ENCODE measurements around the gene AFTPH.

AFTPH gene

GRCh38 chr2:64605026-64605471 is 80.9 kb downstream of the AFTPH start:
- Mint-ChIP-seq H3K9me3 (ENCODE audit: low read depth) (peaks cover 4% of the 10 kb centered on the region), H3K4me1 (ENCODE audit: low read depth) (peaks cover 20% of the 10 kb centered on the region), H3K4me3 (no peak overlapping the region), H3K27ac (no peak overlapping the region), H3K27me3 (no peaks in the 10 kb centered on the region), H3K36me3 (peaks cover 2% of the 10 kb centered on the region)

DNA sequence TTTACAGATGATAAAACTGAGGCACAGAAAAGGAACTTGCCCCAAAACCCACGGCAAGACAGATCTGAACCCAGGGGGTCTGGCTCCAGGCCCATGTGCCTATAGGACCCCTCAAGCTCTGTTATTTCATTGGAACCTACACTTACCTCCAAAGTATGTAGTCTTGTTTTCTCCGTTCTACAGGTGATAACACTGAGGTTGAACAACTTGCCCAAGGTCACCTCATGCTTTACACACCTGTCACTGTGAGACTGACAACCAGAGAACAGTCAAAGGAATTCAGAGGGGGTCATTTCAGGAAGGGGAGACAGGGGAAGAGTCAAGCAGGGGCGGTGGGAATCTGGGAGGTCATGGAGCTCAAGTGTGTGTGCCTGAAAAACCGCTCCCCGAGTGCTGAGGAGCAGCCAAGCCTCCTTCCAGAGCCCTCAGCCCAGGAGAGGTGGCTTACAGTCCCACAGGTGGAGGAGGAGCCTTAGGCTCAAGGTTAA is 81.9 kb downstream of the AFTPH start:
- H3K4me1 Mint-ChIP-seq (ENCODE audit: low read depth): peaks cover 20% of the 10 kb centered on the region
- peaks cover 4% of the 10 kb centered on the region for H3K9me3 Mint-ChIP-seq (ENCODE audit: low read depth)
- no peaks in the 10 kb centered on the region for H3K27me3 Mint-ChIP-seq
- H3K27ac Mint-ChIP-seq: no peak overlapping the region
- no peak overlapping the region for H3K4me3 Mint-ChIP-seq
- H3K36me3 Mint-ChIP-seq: peaks cover 2% of the 10 kb centered on the region

- Mint-ChIP-seq H3K4me1 (ENCODE audit: low read depth) (peaks cover 20% of the 10 kb centered on the region), H3K36me3 (peaks cover 2% of the 10 kb centered on the region), H3K27ac (no peak overlapping the region), H3K4me3 (no peak overlapping the region), H3K9me3 (ENCODE audit: low read depth) (peaks cover 4% of the 10 kb centered on the region), H3K27me3 (no peaks in the 10 kb centered on the region)
Measured at GRCh38 chr2:64606479-64607363, 82.6 kb downstream of the AFTPH start.

DNA sequence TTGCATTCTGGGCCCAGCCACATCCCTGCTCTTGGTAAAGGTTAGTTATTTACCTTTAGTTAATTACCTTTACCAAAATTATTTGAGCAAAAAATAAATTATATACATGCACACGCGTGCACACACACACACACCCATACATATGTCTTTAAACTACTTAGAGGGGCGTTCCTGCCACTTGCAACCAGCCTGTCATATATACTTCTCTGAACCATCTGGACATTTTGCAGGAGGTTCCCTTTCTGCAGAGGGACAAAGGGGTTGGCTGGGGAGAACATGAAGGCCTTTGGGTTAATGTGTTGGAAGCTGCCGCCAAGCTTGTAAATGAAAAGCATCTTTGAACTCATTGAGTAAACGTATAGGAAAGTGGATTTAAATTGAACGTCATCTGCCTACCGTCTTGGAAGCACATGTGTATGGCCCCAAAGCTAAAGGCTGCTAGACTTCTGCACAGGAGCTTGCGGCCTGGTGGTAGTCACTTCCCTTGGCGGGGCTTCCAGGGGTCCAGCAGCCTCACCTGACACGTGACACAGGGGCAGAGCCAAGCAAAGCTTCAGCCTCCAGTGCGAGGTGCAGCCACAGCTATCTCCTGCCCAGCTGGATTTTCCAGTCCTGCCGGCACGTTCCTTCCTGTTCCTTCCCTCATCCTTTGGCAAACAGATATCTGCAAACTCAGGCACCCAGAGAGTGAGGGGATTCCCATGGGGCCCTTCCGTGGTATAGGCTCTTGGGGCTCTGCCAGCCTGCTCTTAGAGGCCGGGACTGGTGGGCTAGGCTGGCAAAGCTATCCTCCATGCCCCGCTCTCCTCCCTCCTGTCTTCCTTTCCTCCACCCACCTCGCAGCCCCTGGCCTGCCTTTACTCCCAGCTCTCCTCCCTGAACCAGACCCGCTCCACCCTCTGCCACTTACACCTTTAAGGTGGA is 83.5 kb downstream of the AFTPH start:
- H3K9me3 Mint-ChIP-seq (ENCODE audit: low read depth): peaks cover 4% of the 10 kb centered on the region
- peaks cover 20% of the 10 kb centered on the region for H3K4me1 Mint-ChIP-seq (ENCODE audit: low read depth)
- no peaks in the 10 kb centered on the region for H3K27me3 Mint-ChIP-seq
- H3K4me3 Mint-ChIP-seq: peak overlapping the region; percentile 81
- no peak overlapping the region for H3K27ac Mint-ChIP-seq
- peaks cover 2% of the 10 kb centered on the region for H3K36me3 Mint-ChIP-seq

DNA sequence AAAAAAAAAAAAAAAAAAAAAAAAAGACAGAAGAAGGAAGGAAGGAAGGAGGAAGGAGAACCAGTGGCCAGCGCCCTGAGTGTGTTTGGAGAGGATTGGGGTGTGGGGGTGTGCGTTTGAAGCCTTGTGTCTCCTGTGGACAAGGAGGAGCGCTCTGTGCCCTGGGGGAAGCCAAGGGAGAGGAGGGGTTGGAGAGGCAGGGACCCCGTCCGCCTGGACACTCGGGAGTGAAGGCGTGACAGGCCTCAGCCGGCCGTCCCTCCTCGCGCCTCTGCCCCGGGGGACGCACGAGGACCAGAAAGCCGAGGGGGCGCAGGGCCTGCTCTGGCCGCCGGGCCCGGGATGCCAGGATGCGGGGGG is 84.7 kb downstream of the AFTPH start:
- peak overlapping the region; percentile 81 for H3K4me3 Mint-ChIP-seq
- H3K36me3 Mint-ChIP-seq: peaks cover 2% of the 10 kb centered on the region
- peak overlapping the region; percentile 50 for H3K27ac Mint-ChIP-seq
- peaks cover 20% of the 10 kb centered on the region for H3K4me1 Mint-ChIP-seq (ENCODE audit: low read depth)
- peaks cover 4% of the 10 kb centered on the region for H3K9me3 Mint-ChIP-seq (ENCODE audit: low read depth)
- no peaks in the 10 kb centered on the region for H3K27me3 Mint-ChIP-seq

DNA sequence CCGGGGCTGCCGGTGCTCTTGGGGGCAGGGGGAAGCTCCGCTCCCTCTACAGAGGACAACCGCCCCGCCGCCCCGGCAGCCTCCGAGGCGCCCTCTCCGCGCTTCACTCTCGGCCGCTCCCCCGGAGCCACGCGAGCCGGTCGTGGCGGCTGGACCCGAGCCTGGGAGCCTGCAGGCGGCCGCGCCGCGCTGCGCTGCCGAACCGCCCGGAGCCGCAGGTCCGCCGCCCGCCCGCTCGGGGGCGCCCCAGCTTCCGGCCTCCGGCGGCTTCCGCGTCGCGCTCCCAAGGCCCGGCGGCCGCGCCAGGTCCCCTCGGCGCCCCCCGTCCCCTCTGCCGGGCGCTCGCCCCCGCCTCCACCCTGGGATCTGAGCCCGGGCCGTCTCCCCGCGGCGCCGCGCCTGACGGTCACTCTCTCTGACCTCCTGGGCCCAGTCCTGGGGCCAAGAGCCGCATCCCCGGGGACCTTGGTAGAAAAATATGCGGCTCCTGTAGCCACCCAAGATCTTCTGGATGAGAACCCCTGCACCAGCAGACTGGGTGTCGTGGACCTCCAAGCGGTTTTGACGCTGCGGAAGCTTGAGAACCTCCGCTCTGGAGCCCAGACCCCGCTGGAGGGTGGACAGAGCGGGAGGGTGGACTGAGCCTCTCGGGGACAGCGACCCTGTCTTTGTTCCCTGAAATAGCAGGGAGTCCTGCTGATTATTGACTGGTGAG is 85.3 kb downstream of the AFTPH start:
- Mint-ChIP-seq H3K36me3 (no peaks in the 10 kb centered on the region), H3K4me1 (ENCODE audit: low read depth) (peaks cover 20% of the 10 kb centered on the region), H3K27ac (peak overlapping the region; percentile 28), H3K4me3 (peak overlapping the region; percentile 69), H3K9me3 (ENCODE audit: low read depth) (no peaks in the 10 kb centered on the region), H3K27me3 (no peaks in the 10 kb centered on the region)

- peak overlapping the region; percentile 69 for H3K4me3 Mint-ChIP-seq
- no peaks in the 10 kb centered on the region for H3K36me3 Mint-ChIP-seq
- H3K9me3 Mint-ChIP-seq (ENCODE audit: low read depth): no peaks in the 10 kb centered on the region
- H3K27ac Mint-ChIP-seq: peak overlapping the region; percentile 28
- no peaks in the 10 kb centered on the region for H3K27me3 Mint-ChIP-seq
- peaks cover 20% of the 10 kb centered on the region for H3K4me1 Mint-ChIP-seq (ENCODE audit: low read depth)
Measured at GRCh38 chr2:64609942-64610281, 85.8 kb downstream of the AFTPH start.

DNA sequence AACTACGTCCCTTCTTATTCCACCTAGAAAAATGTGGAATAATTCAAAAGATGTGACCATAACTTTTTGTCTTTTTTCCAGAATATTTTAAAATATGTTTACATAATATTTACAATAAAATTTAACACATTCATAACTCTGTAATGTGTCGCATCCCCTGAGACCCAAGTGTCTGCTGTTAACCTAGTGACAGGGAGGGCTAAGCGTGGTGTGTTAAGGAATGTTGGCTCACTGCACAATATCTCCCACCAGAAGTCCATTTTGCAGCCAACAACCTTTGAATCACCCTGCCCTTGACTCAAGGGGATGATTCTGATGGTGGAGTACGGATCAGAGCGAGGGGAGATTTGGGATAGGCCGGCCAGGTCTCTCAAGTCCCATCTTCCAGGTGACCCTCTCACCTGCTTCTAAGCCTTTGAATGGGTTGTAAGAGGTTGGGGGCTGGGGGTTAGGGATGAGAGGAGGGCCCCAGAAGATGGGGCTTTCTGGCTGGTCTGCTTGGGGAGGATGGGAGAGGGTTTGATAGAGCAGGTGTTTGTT is 86.3 kb downstream of the AFTPH start:
- H3K4me1 Mint-ChIP-seq (ENCODE audit: low read depth): peaks cover 20% of the 10 kb centered on the region
- H3K27me3 Mint-ChIP-seq: no peaks in the 10 kb centered on the region
- H3K27ac Mint-ChIP-seq: no peak overlapping the region
- peak overlapping the region; percentile 57 for H3K4me3 Mint-ChIP-seq
- no peaks in the 10 kb centered on the region for H3K9me3 Mint-ChIP-seq (ENCODE audit: low read depth)
- no peaks in the 10 kb centered on the region for H3K36me3 Mint-ChIP-seq

- Mint-ChIP-seq H3K27ac (no peak overlapping the region), H3K9me3 (ENCODE audit: low read depth) (no peaks in the 10 kb centered on the region), H3K27me3 (no peaks in the 10 kb centered on the region), H3K36me3 (no peaks in the 10 kb centered on the region), H3K4me3 (no peak overlapping the region), H3K4me1 (ENCODE audit: low read depth) (peaks cover 4% of the 10 kb centered on the region)
Measured at GRCh38 chr2:64612575-64613195, 88.6 kb downstream of the AFTPH start.

GRCh38 chr2:64613276-64613675 is 89.1 kb downstream of the AFTPH start:
- H3K36me3 Mint-ChIP-seq: no peaks in the 10 kb centered on the region
- peaks cover under 1% of the 10 kb centered on the region for H3K4me1 Mint-ChIP-seq (ENCODE audit: low read depth)
- no peak overlapping the region for H3K27ac Mint-ChIP-seq
- H3K9me3 Mint-ChIP-seq (ENCODE audit: low read depth): no peaks in the 10 kb centered on the region
- H3K27me3 Mint-ChIP-seq: no peaks in the 10 kb centered on the region
- H3K4me3 Mint-ChIP-seq: no peak overlapping the region

DNA sequence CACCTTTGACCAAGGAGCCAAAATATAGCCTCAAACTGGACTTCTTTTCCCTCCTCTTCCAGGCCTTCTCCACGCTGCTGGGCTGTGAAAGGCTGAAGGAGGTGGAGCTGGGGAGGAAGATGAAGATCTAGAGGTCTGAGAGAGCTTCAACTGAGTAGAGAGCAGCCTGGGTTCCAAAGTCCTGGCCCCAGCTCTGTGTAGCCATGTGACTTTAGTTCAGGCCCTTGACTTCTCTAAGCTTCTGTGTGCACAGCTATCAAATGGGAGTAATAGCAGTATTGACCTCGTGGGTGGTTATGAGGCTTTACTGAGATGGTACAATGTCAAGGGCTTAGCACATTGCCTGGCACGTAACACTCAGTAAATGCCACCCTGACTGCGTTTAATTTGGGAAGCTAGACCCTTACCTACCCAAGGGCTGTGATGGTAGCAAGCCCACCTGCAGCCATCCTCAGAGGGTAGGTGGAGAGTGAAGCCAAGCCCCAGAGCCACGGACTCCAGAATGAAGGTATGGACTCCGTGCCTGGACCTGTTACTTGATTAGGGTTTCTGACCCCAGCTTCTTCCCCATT is 91.2 kb downstream of the AFTPH start:
- no peaks in the 10 kb centered on the region for H3K36me3 Mint-ChIP-seq
- H3K9me3 Mint-ChIP-seq (ENCODE audit: low read depth): no peaks in the 10 kb centered on the region
- H3K4me3 Mint-ChIP-seq: no peak overlapping the region
- H3K27ac Mint-ChIP-seq: no peak overlapping the region
- H3K4me1 Mint-ChIP-seq (ENCODE audit: low read depth): no peaks in the 10 kb centered on the region
- no peaks in the 10 kb centered on the region for H3K27me3 Mint-ChIP-seq

DNA sequence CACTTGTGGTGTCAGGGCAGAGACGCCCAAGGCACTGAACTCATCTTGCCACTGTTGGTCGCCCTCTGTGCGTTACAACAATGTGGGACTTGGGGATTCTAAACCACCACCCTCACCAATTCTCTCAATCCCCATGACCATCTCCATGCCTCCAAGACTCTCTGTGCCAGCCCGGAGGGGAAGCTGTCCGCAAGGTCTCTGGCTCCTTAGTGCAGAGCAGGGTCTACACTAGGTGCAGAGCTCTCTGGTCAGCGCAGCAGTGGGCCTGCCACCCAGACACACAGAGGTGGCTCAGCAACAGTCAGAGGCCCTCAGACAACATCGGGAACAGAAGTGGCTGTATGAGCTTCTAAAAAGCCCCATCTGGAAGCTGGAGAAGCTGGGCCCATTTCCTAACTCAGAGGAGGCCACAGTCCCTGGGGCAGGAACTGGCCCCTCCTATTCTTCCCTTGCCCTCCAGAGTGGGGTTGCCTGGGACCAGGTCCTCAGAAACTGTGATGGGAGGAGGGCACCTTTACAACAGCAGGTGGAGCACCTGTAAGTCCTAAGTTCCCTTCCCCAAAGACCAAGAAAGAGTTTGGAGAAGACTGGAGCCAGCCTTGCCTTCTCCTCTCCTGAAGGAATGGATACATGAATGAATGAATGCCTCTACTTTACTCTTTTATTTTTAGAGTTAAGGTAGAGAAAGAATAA is 91.9 kb downstream of the AFTPH start:
- H3K27me3 Mint-ChIP-seq: no peaks in the 10 kb centered on the region
- H3K4me3 Mint-ChIP-seq: no peak overlapping the region
- no peaks in the 10 kb centered on the region for H3K36me3 Mint-ChIP-seq
- H3K27ac Mint-ChIP-seq: no peak overlapping the region
- H3K4me1 Mint-ChIP-seq (ENCODE audit: low read depth): no peaks in the 10 kb centered on the region
- no peaks in the 10 kb centered on the region for H3K9me3 Mint-ChIP-seq (ENCODE audit: low read depth)

GRCh38 chr2:64617631-64618151 is 93.6 kb downstream of the AFTPH start:
- no peaks in the 10 kb centered on the region for H3K4me1 Mint-ChIP-seq (ENCODE audit: low read depth)
- no peaks in the 10 kb centered on the region for H3K36me3 Mint-ChIP-seq
- H3K4me3 Mint-ChIP-seq: no peak overlapping the region
- H3K9me3 Mint-ChIP-seq (ENCODE audit: low read depth): no peaks in the 10 kb centered on the region
- H3K27me3 Mint-ChIP-seq: no peaks in the 10 kb centered on the region
- no peak overlapping the region for H3K27ac Mint-ChIP-seq
